ENCODE results near the gene ULK3.
A peak's percentile ranks its signal among the peaks of the same experiment; 100 is the strongest.
"Not testable (repeated sequence)": the region's sequence is repeated elsewhere in the genome, so short reads cannot be mapped to it uniquely, and the experiment has no call there.

Gene ULK3

GRCh38 chr15:74842581-74843444, at the start of gene ULK3:
ULK3 (minus strand) TSS chr15:74843156; CDS start chr15:74843105, 51 bp downstream.
- peaks cover 27% of the 10 kb centered on the region; the same call in 1 of the 2 replicates for H4K20me1 ChIP-seq
- H3K4me1 ChIP-seq, result peaks cover 91% of the 10 kb centered on the region

GRCh38 chr15:74892313-74892712, 49.4 kb upstream of the ULK3 start:
- no peak overlapping the region for H3K4me3 ChIP-seq
- no peak overlapping the region for H3K27ac ChIP-seq
- no peaks in the 10 kb centered on the region for H3K27me3 ChIP-seq
- H3K9ac ChIP-seq, result no peak overlapping the region
- no peaks in the 10 kb centered on the region for H4K20me1 ChIP-seq
- no peak overlapping the region for H3K4me2 ChIP-seq
- H3K4me1 ChIP-seq, result peaks cover 24% of the 10 kb centered on the region
- no peak for TF ChIP-seq Cebpa-rat (IDR thresholded peaks at IDR 0.05)
- peaks cover 49% of the 10 kb centered on the region for H3K36me3 ChIP-seq
- no peaks in the 10 kb centered on the region for H3K9me3 ChIP-seq

More at GRCh38 chr15:74842581-74843444, at the start of gene ULK3:
- Histone ChIP-seq H3K9me3 (no peaks in the 10 kb centered on the region), H3K4me3 (peak within 1 kb of the TSS; percentile 91), H3K27me3 (no peaks in the 10 kb centered on the region), H3K9ac (peak within 1 kb of the TSS; percentile 91), H3K27ac (peak within 1 kb of the TSS; percentile 93), H3K4me2 (peak within 1 kb of the TSS; percentile 92), H3K36me3 (peaks cover 60% of the 10 kb centered on the region)
- TF ChIP-seq Cebpa-rat (IDR thresholded peaks at IDR 0.05), result no peak

GRCh38 chr15:74891469-74891868, 48.5 kb upstream of the ULK3 start:
- Histone ChIP-seq H3K27ac (no peak overlapping the region), H3K9ac (no peak overlapping the region), H3K4me3 (0 out of 2 replicates have a peak overlapping the region, but pooled peaks have one; percentile 87), H3K4me1 (peaks cover 24% of the 10 kb centered on the region), H3K27me3 (no peaks in the 10 kb centered on the region), H4K20me1 (no peaks in the 10 kb centered on the region), H3K36me3 (peaks cover 41% of the 10 kb centered on the region), H3K9me3 (no peaks in the 10 kb centered on the region), H3K4me2 (peak overlapping the region; percentile 91)
- no peak for TF ChIP-seq Cebpa-rat (IDR thresholded peaks at IDR 0.05)

GRCh38 chr15:74890665-74890960, 47.7 kb upstream of the ULK3 start:
- H4K20me1 ChIP-seq, result no peaks in the 10 kb centered on the region
- peaks cover 32% of the 10 kb centered on the region for H3K36me3 ChIP-seq

GRCh38 chr15:74889883-74890664, 47.1 kb upstream of the ULK3 start, which contains the start of gene MPI:
MPI (plus strand) TSS chr15:74890042; CDS start chr15:74890074, 32 bp downstream.
- no peak for TF ChIP-seq Cebpa-rat (IDR thresholded peaks at IDR 0.05)
- Histone ChIP-seq H4K20me1 (no peaks in the 10 kb centered on the region), H3K27me3 (no peaks in the 10 kb centered on the region), H3K36me3 (peaks cover 27% of the 10 kb centered on the region), H3K9ac (peak within 1 kb of the TSS; percentile 93), H3K4me1 (peaks cover 24% of the 10 kb centered on the region), H3K27ac (peak within 1 kb of the TSS; percentile 90), H3K4me2 (peak within 1 kb of the TSS; percentile 91), H3K4me3 (peak within 1 kb of the TSS; percentile 87), H3K9me3 (no peaks in the 10 kb centered on the region)

More at GRCh38 chr15:74890665-74890960, 47.7 kb upstream of the ULK3 start:
- Histone ChIP-seq H3K27ac (peak overlapping the region; percentile 90), H3K9me3 (no peaks in the 10 kb centered on the region), H3K4me1 (peaks cover 24% of the 10 kb centered on the region), H3K27me3 (no peaks in the 10 kb centered on the region), H3K4me3 (peak overlapping the region; percentile 87), H3K9ac (peak overlapping the region; percentile 93), H3K4me2 (peak overlapping the region; percentile 91)
- TF ChIP-seq Cebpa-rat (IDR thresholded peaks at IDR 0.05), result no peak

- H4K20me1 ChIP-seq, result no peaks in the 10 kb centered on the region
- peak overlapping the region; percentile 91 for H3K4me2 ChIP-seq
- H3K36me3 ChIP-seq, result peaks cover 27% of the 10 kb centered on the region
- no peak for TF ChIP-seq Cebpa-rat (IDR thresholded peaks at IDR 0.05)
- H3K9ac ChIP-seq, result peak overlapping the region; percentile 93
- peaks cover 29% of the 10 kb centered on the region for H3K4me1 ChIP-seq
- no peaks in the 10 kb centered on the region for H3K9me3 ChIP-seq
- peak overlapping the region; percentile 90 for H3K27ac ChIP-seq
- peak overlapping the region; percentile 87 for H3K4me3 ChIP-seq
- H3K27me3 ChIP-seq, result no peaks in the 10 kb centered on the region
Observed at GRCh38 chr15:74889390-74889882, 46.5 kb upstream of the ULK3 start.

GRCh38 chr15:74888716-74889115, 45.8 kb upstream of the ULK3 start:
- no peaks in the 10 kb centered on the region for H4K20me1 ChIP-seq
- H3K4me2 ChIP-seq, result 0 out of 2 replicates have a peak overlapping the region, but pooled peaks have one; percentile 91
- peaks cover 37% of the 10 kb centered on the region for H3K4me1 ChIP-seq
- no peaks in the 10 kb centered on the region for H3K27me3 ChIP-seq
- no peaks in the 10 kb centered on the region for H3K9me3 ChIP-seq
- H3K36me3 ChIP-seq, result peaks cover 27% of the 10 kb centered on the region
- TF ChIP-seq Cebpa-rat (IDR thresholded peaks at IDR 0.05), result no peak
- H3K9ac ChIP-seq, result no peak overlapping the region
- H3K4me3 ChIP-seq, result no peak overlapping the region
- no peak overlapping the region for H3K27ac ChIP-seq

GRCh38 chr15:74887537-74888193, 44.7 kb upstream of the ULK3 start:
- H3K4me2 ChIP-seq, H3K27ac ChIP-seq, H3K9me3 ChIP-seq, H3K27me3 ChIP-seq, H4K20me1 ChIP-seq, H3K9ac ChIP-seq, H3K4me3 ChIP-seq: not testable (repeated sequence)
- Histone ChIP-seq H3K36me3 (peaks cover 16% of the 10 kb centered on the region), H3K4me1 (peaks cover 40% of the 10 kb centered on the region)

- H3K27me3 ChIP-seq, result no peaks in the 10 kb centered on the region
- TF ChIP-seq Cebpa-rat (IDR thresholded peaks at IDR 0.05), result no peak
- H3K4me2 ChIP-seq, result no peak overlapping the region
- no peak overlapping the region for H3K27ac ChIP-seq
- H3K9me3 ChIP-seq, result peaks cover 24% of the 10 kb centered on the region
- no peaks in the 10 kb centered on the region for H4K20me1 ChIP-seq
- H3K4me1 ChIP-seq, result peaks cover 28% of the 10 kb centered on the region
- no peak overlapping the region for H3K9ac ChIP-seq
- H3K36me3 ChIP-seq, result no peaks in the 10 kb centered on the region
- no peak overlapping the region for H3K4me3 ChIP-seq
Observed at GRCh38 chr15:74885461-74885860, 42.5 kb upstream of the ULK3 start.
